Loucy (cell line): Measurements from ENCODE around the gene ABHD12B.

ENCODE experiments used
- H2AFZ ChIP-seq: fragments of 200-600 bp; sonication (generic); 2 replicates; pipeline ENCODE4 v1.6.0; 2016; ENCODE audit warnings: antibody characterized with exemption, mild to moderate bottlenecking, low read length, moderate library complexity
- H3F3A ChIP-seq: fragments of 200-600 bp; 2 replicates; pipeline ENCODE4 v1.6.0; 2016; ENCODE audit warnings: antibody characterized with exemption, low read depth, mild to moderate bottlenecking
- H3K27me3 ChIP-seq: fragments of 200-600 bp; sonication (generic); 2 replicates; pipeline ENCODE4 v1.6.1; 2014; ENCODE audit warnings: low read length, mild to moderate bottlenecking; ENCODE audit not compliant: insufficient read depth, poor library complexity, severe bottlenecking
- H3K36me3 ChIP-seq: fragments of 200-600 bp; sonication (generic); 2 replicates; pipeline ENCODE4 v1.6.1; 2016; ENCODE audit warnings: low read length; ENCODE audit not compliant: insufficient read depth
- H3K4me1 ChIP-seq: fragments of 200-600 bp; sonication (generic); 2 replicates; pipeline ENCODE4 v1.5.1; 2014; ENCODE audit warnings: low read length, mild to moderate bottlenecking; ENCODE audit not compliant: insufficient read depth, poor library complexity, severe bottlenecking
- H3K4me2 ChIP-seq: fragments of 200-600 bp; sonication (generic); 2 replicates; pipeline ENCODE4 v1.6.0; 2014; ENCODE audit warnings: antibody characterized with exemption, low read length, low read depth, mild to moderate bottlenecking; ENCODE audit not compliant: poor library complexity, severe bottlenecking
- H3K4me3 ChIP-seq: fragments of 200-600 bp; sonication (generic); 2 replicates; pipeline ENCODE4 v1.5.1; 2014; ENCODE audit warnings: low read length, mild to moderate bottlenecking, mixed read lengths; ENCODE audit not compliant: poor library complexity, severe bottlenecking
- H3K79me2 ChIP-seq: fragments of 200-600 bp; sonication (generic); 2 replicates; pipeline ENCODE4 v1.6.1; 2014; ENCODE audit warnings: low read length; ENCODE audit not compliant: insufficient read depth
- H3K9ac ChIP-seq: fragments of 200-600 bp; sonication (generic); 2 replicates; pipeline ENCODE4 v1.6.0; 2014; ENCODE audit warnings: mild to moderate bottlenecking, low read depth, low read length, moderate library complexity; ENCODE audit not compliant: poor library complexity, severe bottlenecking
- H3K9me2 ChIP-seq: fragments of 200-600 bp; sonication (generic); replicated peaks from 2 replicates; pipeline ENCODE4 v1.6.1; 2016; ENCODE audit warnings: low read depth, low read length, mixed read lengths
- H3K9me3 ChIP-seq: fragments of 200-600 bp; sonication (generic); 2 replicates; pipeline ENCODE4 v1.6.1; 2014; ENCODE audit warnings: mild to moderate bottlenecking, antibody characterized with exemption, low read length, low read depth; ENCODE audit not compliant: insufficient read depth
- H4K20me1 ChIP-seq: fragments of 200-600 bp; sonication (generic); 2 replicates; pipeline ENCODE4 v1.6.0; 2014; ENCODE audit warnings: antibody characterized with exemption, low read length, mild to moderate bottlenecking; ENCODE audit not compliant: insufficient read depth, poor library complexity, severe bottlenecking
- EZH2phosphoT487 ChIP-seq: fragments of 200-600 bp; IDR thresholded peaks from 2 replicates; pipeline ENCODE4 v1.6.1; 2018; ENCODE audit warnings: antibody characterized with exemption, mild to moderate bottlenecking, moderate library complexity, borderline replicate concordance
- TF ChIP-seq, protein P1 (sequence below): fragments of 200-600 bp; sonication (generic); conservative IDR thresholded peaks from 2 replicates; pipeline ENCODE4 v1.5.1; 2014; ENCODE audit warnings: mild to moderate bottlenecking, antibody characterized with exemption, low read length

Gene ABHD12B

DNA sequence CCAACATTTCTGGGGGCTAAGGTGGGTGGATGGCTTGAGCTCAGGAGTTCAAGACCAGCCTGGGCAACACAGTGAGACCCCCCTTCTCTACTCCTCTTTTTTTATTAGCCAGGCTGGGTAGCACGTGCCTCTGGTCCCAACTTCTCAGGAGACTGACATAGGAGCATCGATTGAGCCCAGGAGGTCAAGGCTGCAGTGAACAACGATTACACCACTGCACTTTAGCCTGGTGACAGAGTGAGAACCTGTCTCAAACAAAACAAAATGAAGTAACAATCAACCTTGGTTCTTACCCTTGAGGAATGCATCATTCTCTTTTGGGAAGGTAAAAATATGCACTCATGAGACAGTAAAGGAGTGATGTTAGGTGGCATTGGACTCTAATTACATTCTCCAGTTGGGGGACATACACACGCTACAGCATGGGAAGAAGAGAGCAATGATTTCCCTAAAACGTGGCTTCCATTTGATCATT is 37.0 kb upstream of the ABHD12B start:
- Histone ChIP-seq H3K4me2 (peak overlapping the region; percentile 17), H3K9ac (no peak overlapping the region), H3K4me1 (peaks cover 11% of the 10 kb centered on the region), H3K4me3 (no peak overlapping the region), H3F3A (no peaks in the 10 kb centered on the region), H2AFZ (peak overlapping the region; percentile 77), H3K36me3 (no peaks in the 10 kb centered on the region), H3K9me2 (no peaks in the 10 kb centered on the region), H3K27me3 (no peaks in the 10 kb centered on the region), H3K9me3 (no peaks in the 10 kb centered on the region), H4K20me1 (peaks cover 5% of the 10 kb centered on the region), H3K79me2 (peaks cover 10% of the 10 kb centered on the region)
- no peak for TF ChIP-seq EZH2phosphoT487
- TF ChIP-seq, protein P1, sequence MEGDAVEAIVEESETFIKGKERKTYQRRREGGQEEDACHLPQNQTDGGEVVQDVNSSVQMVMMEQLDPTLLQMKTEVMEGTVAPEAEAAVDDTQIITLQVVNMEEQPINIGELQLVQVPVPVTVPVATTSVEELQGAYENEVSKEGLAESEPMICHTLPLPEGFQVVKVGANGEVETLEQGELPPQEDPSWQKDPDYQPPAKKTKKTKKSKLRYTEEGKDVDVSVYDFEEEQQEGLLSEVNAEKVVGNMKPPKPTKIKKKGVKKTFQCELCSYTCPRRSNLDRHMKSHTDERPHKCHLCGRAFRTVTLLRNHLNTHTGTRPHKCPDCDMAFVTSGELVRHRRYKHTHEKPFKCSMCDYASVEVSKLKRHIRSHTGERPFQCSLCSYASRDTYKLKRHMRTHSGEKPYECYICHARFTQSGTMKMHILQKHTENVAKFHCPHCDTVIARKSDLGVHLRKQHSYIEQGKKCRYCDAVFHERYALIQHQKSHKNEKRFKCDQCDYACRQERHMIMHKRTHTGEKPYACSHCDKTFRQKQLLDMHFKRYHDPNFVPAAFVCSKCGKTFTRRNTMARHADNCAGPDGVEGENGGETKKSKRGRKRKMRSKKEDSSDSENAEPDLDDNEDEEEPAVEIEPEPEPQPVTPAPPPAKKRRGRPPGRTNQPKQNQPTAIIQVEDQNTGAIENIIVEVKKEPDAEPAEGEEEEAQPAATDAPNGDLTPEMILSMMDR, result no peak

GRCh38 chr14:50835280-50835679 is 36.6 kb upstream of the ABHD12B start:
- no peaks in the 10 kb centered on the region for H3K27me3 ChIP-seq
- peaks cover 5% of the 10 kb centered on the region; the same call in 1 of the 2 replicates for H3K79me2 ChIP-seq
- peak overlapping the region; percentile 17 for H3K4me2 ChIP-seq
- peaks cover under 1% of the 10 kb centered on the region for H4K20me1 ChIP-seq
- H2AFZ ChIP-seq, result peak overlapping the region; percentile 77
- H3K36me3 ChIP-seq, result no peaks in the 10 kb centered on the region
- H3K9me2 ChIP-seq, result no peaks in the 10 kb centered on the region
- H3K9ac ChIP-seq, result no peak overlapping the region
- no peak for TF ChIP-seq EZH2phosphoT487
- TF ChIP-seq, protein P1, result no peak
- H3K9me3 ChIP-seq, result no peaks in the 10 kb centered on the region
- no peak overlapping the region for H3K4me3 ChIP-seq
- no peaks in the 10 kb centered on the region for H3F3A ChIP-seq
- H3K4me1 ChIP-seq, result peaks cover 11% of the 10 kb centered on the region

GRCh38 chr14:50836515-50836914 is 35.3 kb upstream of the ABHD12B start:
- no peak overlapping the region for H3K4me2 ChIP-seq
- H2AFZ ChIP-seq, result no peak overlapping the region
- no peaks in the 10 kb centered on the region for H3K9me3 ChIP-seq
- no peak overlapping the region for H3K9ac ChIP-seq
- 0 out of 2 replicates have a peak, but pooled peaks cover 3% of the 10 kb centered on the region for H3K79me2 ChIP-seq
- peaks cover 11% of the 10 kb centered on the region for H3K4me1 ChIP-seq
- H3K36me3 ChIP-seq, result no peaks in the 10 kb centered on the region
- no peaks in the 10 kb centered on the region for H3K27me3 ChIP-seq
- H3K4me3 ChIP-seq, result no peak overlapping the region
- no peak for TF ChIP-seq EZH2phosphoT487
- TF ChIP-seq, protein P1, result no peak
- no peaks in the 10 kb centered on the region for H3F3A ChIP-seq
- no peaks in the 10 kb centered on the region for H3K9me2 ChIP-seq
- no peaks in the 10 kb centered on the region for H4K20me1 ChIP-seq
